ENCODE measurements around the gene SLC12A3.

SLC12A3 gene

DNA sequence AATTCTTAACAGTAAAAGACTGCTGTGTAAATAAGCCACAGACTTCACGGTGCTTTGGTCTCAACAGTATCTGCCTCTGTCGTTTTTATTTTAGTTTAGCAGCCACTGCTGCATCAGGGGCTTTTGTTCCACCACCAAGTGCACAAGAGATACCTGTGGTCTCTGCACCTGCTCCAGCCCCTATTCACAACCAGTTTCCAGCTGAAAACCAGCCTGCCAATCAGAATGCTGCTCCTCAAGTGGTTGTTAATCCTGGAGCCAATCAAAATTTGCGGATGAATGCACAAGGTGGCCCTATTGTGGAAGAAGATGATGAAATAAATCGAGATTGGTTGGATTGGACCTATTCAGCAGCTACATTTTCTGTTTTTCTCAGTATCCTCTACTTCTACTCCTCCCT is 74.8 kb downstream of the SLC12A3 start:
- TF ChIP-seq, protein P1, sequence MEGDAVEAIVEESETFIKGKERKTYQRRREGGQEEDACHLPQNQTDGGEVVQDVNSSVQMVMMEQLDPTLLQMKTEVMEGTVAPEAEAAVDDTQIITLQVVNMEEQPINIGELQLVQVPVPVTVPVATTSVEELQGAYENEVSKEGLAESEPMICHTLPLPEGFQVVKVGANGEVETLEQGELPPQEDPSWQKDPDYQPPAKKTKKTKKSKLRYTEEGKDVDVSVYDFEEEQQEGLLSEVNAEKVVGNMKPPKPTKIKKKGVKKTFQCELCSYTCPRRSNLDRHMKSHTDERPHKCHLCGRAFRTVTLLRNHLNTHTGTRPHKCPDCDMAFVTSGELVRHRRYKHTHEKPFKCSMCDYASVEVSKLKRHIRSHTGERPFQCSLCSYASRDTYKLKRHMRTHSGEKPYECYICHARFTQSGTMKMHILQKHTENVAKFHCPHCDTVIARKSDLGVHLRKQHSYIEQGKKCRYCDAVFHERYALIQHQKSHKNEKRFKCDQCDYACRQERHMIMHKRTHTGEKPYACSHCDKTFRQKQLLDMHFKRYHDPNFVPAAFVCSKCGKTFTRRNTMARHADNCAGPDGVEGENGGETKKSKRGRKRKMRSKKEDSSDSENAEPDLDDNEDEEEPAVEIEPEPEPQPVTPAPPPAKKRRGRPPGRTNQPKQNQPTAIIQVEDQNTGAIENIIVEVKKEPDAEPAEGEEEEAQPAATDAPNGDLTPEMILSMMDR (conservative IDR thresholded peaks at IDR 0.05; ENCODE audit: low read length), result no peak
- no peaks in the 10 kb centered on the region for H3K27me3 ChIP-seq (ENCODE audit: insufficient read depth, low read length, poor library complexity, severe bottlenecking)
- no peak overlapping the region for H3K4me3 ChIP-seq (ENCODE audit: low read length, poor library complexity, severe bottlenecking)
- H4K20me1 ChIP-seq (ENCODE audit: insufficient read depth, low read length, poor library complexity, severe bottlenecking), result peaks cover 22% of the 10 kb centered on the region
- no peak overlapping the region for H3K9ac ChIP-seq (ENCODE audit: low read depth, low read length, poor library complexity, severe bottlenecking)
- H3K9me2 ChIP-seq (replicated peaks; ENCODE audit: low read depth, low read length), result no peaks in the 10 kb centered on the region
- peaks cover 43% of the 10 kb centered on the region for H3K79me2 ChIP-seq (ENCODE audit: insufficient read depth, low read length)
- H3F3A ChIP-seq (ENCODE audit: low read depth), result no peaks in the 10 kb centered on the region
- no peak overlapping the region for H2AFZ ChIP-seq (ENCODE audit: low read length)
- H3K36me3 ChIP-seq (ENCODE audit: insufficient read depth, low read length), result peaks cover 93% of the 10 kb centered on the region; the same call in 1 of the 2 replicates
- H3K9me3 ChIP-seq (ENCODE audit: insufficient read depth, low read depth, low read length), result no peaks in the 10 kb centered on the region
- H3K4me1 ChIP-seq (ENCODE audit: insufficient read depth, low read length, poor library complexity, severe bottlenecking), result peaks cover 30% of the 10 kb centered on the region
- H3K4me2 ChIP-seq (ENCODE audit: low read depth, low read length, poor library complexity, severe bottlenecking), result no peak overlapping the region

DNA sequence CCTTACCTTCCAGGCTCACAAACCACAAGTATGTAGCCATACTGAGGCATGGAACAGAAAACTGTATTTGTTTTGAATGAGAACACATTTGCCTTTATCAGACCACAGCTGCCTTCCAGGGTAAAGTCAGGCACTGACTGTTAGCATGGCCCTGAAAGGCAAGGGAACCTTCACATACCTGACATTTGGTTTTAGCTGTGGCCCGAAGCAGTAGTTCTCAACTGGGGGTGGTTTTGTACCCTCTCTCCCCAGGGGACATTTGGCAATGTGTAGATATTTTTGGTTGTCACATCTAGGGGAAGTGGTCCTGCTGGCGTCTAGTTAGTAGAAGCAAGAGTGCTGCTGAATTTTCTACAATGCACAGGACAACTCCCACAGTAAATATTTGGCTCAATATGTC is 76.1 kb downstream of the SLC12A3 start:
- no peak overlapping the region for H3K4me3 ChIP-seq (ENCODE audit: low read length, poor library complexity, severe bottlenecking)
- no peak overlapping the region for H2AFZ ChIP-seq (ENCODE audit: low read length)
- no peaks in the 10 kb centered on the region for H3K27me3 ChIP-seq (ENCODE audit: insufficient read depth, low read length, poor library complexity, severe bottlenecking)
- no peaks in the 10 kb centered on the region for H3K9me3 ChIP-seq (ENCODE audit: insufficient read depth, low read depth, low read length)
- H3K36me3 ChIP-seq (ENCODE audit: insufficient read depth, low read length), result peaks cover 89% of the 10 kb centered on the region
- peaks cover 9% of the 10 kb centered on the region for H4K20me1 ChIP-seq (ENCODE audit: insufficient read depth, low read length, poor library complexity, severe bottlenecking)
- no peaks in the 10 kb centered on the region for H3K9me2 ChIP-seq (replicated peaks; ENCODE audit: low read depth, low read length)
- no peak overlapping the region for H3K9ac ChIP-seq (ENCODE audit: low read depth, low read length, poor library complexity, severe bottlenecking)
- H3K4me2 ChIP-seq (ENCODE audit: low read depth, low read length, poor library complexity, severe bottlenecking), result no peak overlapping the region
- H3F3A ChIP-seq (ENCODE audit: low read depth), result no peaks in the 10 kb centered on the region
- TF ChIP-seq EZH2phosphoT487 (IDR thresholded peaks at IDR 0.05; ENCODE audit: borderline replicate concordance), result no peak
- TF ChIP-seq, protein P1 (conservative IDR thresholded peaks at IDR 0.05; ENCODE audit: low read length), result no peak
- H3K79me2 ChIP-seq (ENCODE audit: insufficient read depth, low read length), result peaks cover 30% of the 10 kb centered on the region
- H3K4me1 ChIP-seq (ENCODE audit: insufficient read depth, low read length, poor library complexity, severe bottlenecking), result peaks cover 19% of the 10 kb centered on the region

DNA sequence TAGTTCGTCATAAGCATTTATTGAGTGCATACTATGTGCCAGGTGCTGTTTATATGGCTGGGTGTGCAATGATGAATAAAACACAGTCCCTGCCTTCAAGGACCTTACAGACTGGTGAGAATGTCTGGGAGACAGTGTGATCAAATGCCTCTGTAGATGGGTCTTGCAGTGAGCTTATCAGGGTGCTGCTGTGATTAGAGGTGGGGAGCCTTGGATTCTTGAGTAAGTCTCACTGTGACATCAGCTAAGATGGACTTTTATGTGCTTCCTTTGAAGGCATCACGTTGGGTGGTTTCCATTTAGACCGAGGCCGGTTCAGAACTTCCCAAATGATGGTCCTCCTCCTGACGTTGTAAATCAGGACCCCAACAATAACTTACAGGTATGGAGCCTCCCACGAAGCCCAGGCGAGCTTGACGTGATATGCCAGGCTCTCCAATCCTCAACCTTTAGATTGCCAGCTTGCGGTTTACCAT is 76.9 kb downstream of the SLC12A3 start:
- Histone ChIP-seq H3K9me3 (ENCODE audit: insufficient read depth, low read depth, low read length) (no peaks in the 10 kb centered on the region), H3F3A (ENCODE audit: low read depth) (no peaks in the 10 kb centered on the region), H4K20me1 (ENCODE audit: insufficient read depth, low read length, poor library complexity, severe bottlenecking) (peaks cover 3% of the 10 kb centered on the region), H3K27me3 (ENCODE audit: insufficient read depth, low read length, poor library complexity, severe bottlenecking) (no peaks in the 10 kb centered on the region), H3K4me2 (ENCODE audit: low read depth, low read length, poor library complexity, severe bottlenecking) (no peak overlapping the region), H2AFZ (ENCODE audit: low read length) (no peak overlapping the region), H3K79me2 (ENCODE audit: insufficient read depth, low read length) (peaks cover 22% of the 10 kb centered on the region; the same call in 1 of the 2 replicates), H3K9ac (ENCODE audit: low read depth, low read length, poor library complexity, severe bottlenecking) (no peak overlapping the region), H3K9me2 (replicated peaks; ENCODE audit: low read depth, low read length) (no peaks in the 10 kb centered on the region), H3K36me3 (ENCODE audit: insufficient read depth, low read length) (peaks cover 81% of the 10 kb centered on the region), H3K4me1 (ENCODE audit: insufficient read depth, low read length, poor library complexity, severe bottlenecking) (peaks cover 14% of the 10 kb centered on the region), H3K4me3 (ENCODE audit: low read length, poor library complexity, severe bottlenecking) (no peak overlapping the region)
- no peak for TF ChIP-seq EZH2phosphoT487 (IDR thresholded peaks at IDR 0.05; ENCODE audit: borderline replicate concordance)
- TF ChIP-seq, protein P1 (conservative IDR thresholded peaks at IDR 0.05; ENCODE audit: low read length), result no peak
